ENCODE data around the gene RALGPS1. TPM values are rescaled to one million over a fixed set of nuclear protein-coding genes. Genes with fewer than 3 reads are reported as not detected.

RALGPS1 gene
- total and polyA plus RNA-seq, 2 of the 8 experiments (the other 6 are each of a cell fraction or from before 2014, with no cell fraction given) = 20.0 to 23.5 TPM

GRCh38 chr9:127162864-127163365 is 248.3 kb downstream of the RALGPS1 start:
- Histone ChIP-seq H3K9me3 (ENCODE audit: insufficient read depth in 2 of 2, low read depth in 1 of 2, low read length in 1 of 2) (no peaks in the 10 kb centered on the region), H3K14ac (ENCODE audit: insufficient read length) (no peak overlapping the region), H3K23ac (ENCODE audit: insufficient read length) (no peak overlapping the region), H2BK5ac (ENCODE audit: low read depth, low read length) (no peak overlapping the region), H2AFZ (ENCODE audit: low read length) (no peak overlapping the region), H3K4me2 (ENCODE audit: insufficient read depth in 1 of 2, low read depth in 2 of 2, low read length in 2 of 2) (no peak overlapping the region), H3K9ac (replicated peaks in 1 of 4; ENCODE audit: extremely low read depth in 1 of 4, low read depth in 3 of 4, low read length in 3 of 4) (no peak overlapping the region), H3K56ac (replicated peaks; ENCODE audit: insufficient read length, low read depth, low read length) (no peak overlapping the region), H4K20me1 (replicated peaks in 1 of 2; ENCODE audit: control insufficient read depth in 1 of 2, insufficient read depth in 2 of 2, low read length in 2 of 2) (no peaks in the 10 kb centered on the region), H2BK120ac (replicated peaks; ENCODE audit: low read depth, low read length) (no peak overlapping the region), H3K4me1 (replicated peaks in 1 of 4; ENCODE audit: control insufficient read depth in 3 of 4, insufficient read depth in 4 of 4, low read length in 3 of 4) (peaks cover 3 to 12% (median 10%) of the 10 kb centered on the region in 4 experiments), H3K79me2 (ENCODE audit: control insufficient read depth in 1 of 2, insufficient read depth in 2 of 2, low read length in 2 of 2) (no peaks in the 10 kb centered on the region), H2AK5ac (ENCODE audit: low read depth, low read length) (no peak overlapping the region), H4K91ac (replicated peaks; ENCODE audit: insufficient read length, low read length) (no peak overlapping the region), H2BK15ac (ENCODE audit: low read length) (no peak overlapping the region), H3K27me3 (replicated peaks in 1 of 4; ENCODE audit: control insufficient read depth in 3 of 4, extremely low read depth in 1 of 4, insufficient read depth in 3 of 4, low read length in 3 of 4) (no peaks in the 10 kb centered on the region), H3K36me3 (ENCODE audit: control insufficient read depth in 2 of 4, insufficient read depth in 4 of 4, low read length in 3 of 4) (no peaks in the 10 kb centered on the region), H2BK12ac (ENCODE audit: low read depth, low read length) (peak overlapping the region; percentile 6; the same call in 1 of the 2 replicates), H2BK20ac (ENCODE audit: low read length) (no peak overlapping the region), H4K5ac (ENCODE audit: insufficient read length, low read depth, low read length) (no peak overlapping the region), H3K23me2 (ENCODE audit: low read depth, low read length) (no peaks in the 10 kb centered on the region), H3K18ac (ENCODE audit: extremely low read depth, low read length) (no peak overlapping the region), H3K4ac (replicated peaks; ENCODE audit: insufficient read length, low read depth, low read length) (no peak overlapping the region), H3K4me3 (ENCODE audit: extremely low read depth in 1 of 4, insufficient read depth in 2 of 4, low read depth in 3 of 4, low read length in 4 of 4) (no peak overlapping the region), H3K79me1 (ENCODE audit: low read depth, low read length) (no peaks in the 10 kb centered on the region), H3K27ac (ENCODE audit: low read depth, low read length) (no peak overlapping the region), H4K8ac (ENCODE audit: extremely low read depth, insufficient read depth, low read length) (no peak overlapping the region)
- no peak for TF ChIP-seq POLR2AphosphoS5 (IDR thresholded peaks at IDR 0.05; ENCODE audit: low read depth, low read length)
- TF ChIP-seq MAFK (IDR thresholded peaks at IDR 0.05; ENCODE audit: low read depth, low read length) = no peak
- TF ChIP-seq RNF2 (IDR thresholded peaks at IDR 0.05; ENCODE audit: borderline replicate concordance, low read depth, low read length, missing control alignments, poor library complexity, severe bottlenecking) = no peak
- TF ChIP-seq, protein P1, sequence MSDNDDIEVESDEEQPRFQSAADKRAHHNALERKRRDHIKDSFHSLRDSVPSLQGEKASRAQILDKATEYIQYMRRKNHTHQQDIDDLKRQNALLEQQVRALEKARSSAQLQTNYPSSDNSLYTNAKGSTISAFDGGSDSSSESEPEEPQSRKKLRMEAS (IDR thresholded peaks at IDR 0.05) = no peak
- TF ChIP-seq EGR1 (IDR thresholded peaks at IDR 0.05; ENCODE audit: borderline replicate concordance, low read depth, low read length) = no peak
- TF ChIP-seq KDM4A (IDR thresholded peaks at IDR 0.05; ENCODE audit: low read depth, low read length, severe bottlenecking) = no peak
- TF ChIP-seq GABPA (IDR thresholded peaks at IDR 0.05; ENCODE audit: borderline replicate concordance, insufficient read depth, low read length) = no peak
- TF ChIP-seq GTF2F1 (IDR thresholded peaks at IDR 0.05; ENCODE audit: borderline replicate concordance, low read depth, low read length) = no peak
- no peak for TF ChIP-seq NANOG (IDR thresholded peaks at IDR 0.05; ENCODE audit: insufficient read depth, low read depth, low read length, poor library complexity, severe bottlenecking)
- no peak for TF ChIP-seq EP300 (IDR thresholded peaks at IDR 0.05; ENCODE audit: borderline replicate concordance in 1 of 2, low read depth in 2 of 2, low read length in 2 of 2)
- TF ChIP-seq EZH2 (IDR thresholded peaks at IDR 0.05; ENCODE audit: low read depth, low read length, severe bottlenecking) = no peak
- FAIRE-seq = no peak
- ChIA-PET CTCF (ENCODE audit: partially characterized antibody) (interaction anchor here (0.9 to 3.6 kb wide), 5 partner anchors 10 to 215 kb away, joined by 3 to 19 read pairs (median 5); no protein-coding TSS in a partner anchor), POLR2A (ENCODE audit: partially characterized antibody) (interaction anchor here (0.6 to 0.9 kb wide), 2 partner anchors 9 to 66 kb away, joined by 3 read pairs; no protein-coding TSS in a partner anchor)
- DNase-seq (ENCODE audit: low read depth in 1 of 2, low spot score in 2 of 2) = no peak
- WGBS, 2 experiments (ENCODE audit: extremely low coverage in 1 of 2, insufficient coverage in 1 of 2, insufficient read length in 1 of 2, insufficient replicate concordance in 2 of 2, low coverage in 1 of 2, low lambda C conversion rate in 2 of 2, missing lambda C conversion rate in 1 of 2) = 96% methylated on average over 4 of the region's 4 CpGs; no CpG with 5 or more reads in 1 of the 2 experiments

Data from H1 (cell line).